Eye (tissue), 1 donor: ENCODE data around the gene PFKFB2.
A peak's percentile ranks its signal among the peaks of the same experiment; 100 is the strongest.

ENCODE experiments used
- DNase-seq: peaks from one replicate; pipeline ENCODE4 v3.0.0-alpha.2; 2015

The PFKFB2 gene

DNA sequence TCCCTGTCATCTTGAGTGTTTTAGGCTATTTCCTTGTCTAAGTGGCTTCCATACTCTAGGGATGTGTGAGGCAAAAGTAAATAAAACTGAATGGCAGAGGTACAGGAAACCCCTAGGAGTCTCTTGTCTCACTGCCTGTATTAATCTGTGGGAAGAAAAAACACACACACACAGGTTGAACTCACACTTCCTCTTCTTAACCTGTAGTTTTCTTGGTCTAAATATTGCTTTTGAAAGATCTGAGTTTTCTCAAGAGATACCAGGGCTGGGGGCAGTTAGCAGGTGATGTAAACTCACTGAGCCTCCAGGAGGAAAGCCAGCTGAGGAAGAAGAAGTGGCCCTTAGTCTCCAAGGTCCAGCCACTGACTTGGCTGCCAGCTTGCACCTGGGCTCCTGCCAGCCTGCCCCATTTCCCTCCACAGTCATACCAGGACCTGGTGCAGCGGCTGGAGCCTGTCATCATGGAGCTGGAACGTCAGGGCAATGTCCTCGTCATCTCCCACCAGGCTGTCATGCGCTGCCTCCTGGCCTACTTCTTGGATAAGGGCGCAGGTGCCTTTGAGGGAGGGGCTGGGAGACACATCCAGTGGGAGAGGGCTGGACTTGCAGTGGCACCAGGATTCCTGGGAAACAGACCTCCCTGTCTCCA is 16.9 kb downstream of the PFKFB2 start:
- no peak for DNase-seq

DNA sequence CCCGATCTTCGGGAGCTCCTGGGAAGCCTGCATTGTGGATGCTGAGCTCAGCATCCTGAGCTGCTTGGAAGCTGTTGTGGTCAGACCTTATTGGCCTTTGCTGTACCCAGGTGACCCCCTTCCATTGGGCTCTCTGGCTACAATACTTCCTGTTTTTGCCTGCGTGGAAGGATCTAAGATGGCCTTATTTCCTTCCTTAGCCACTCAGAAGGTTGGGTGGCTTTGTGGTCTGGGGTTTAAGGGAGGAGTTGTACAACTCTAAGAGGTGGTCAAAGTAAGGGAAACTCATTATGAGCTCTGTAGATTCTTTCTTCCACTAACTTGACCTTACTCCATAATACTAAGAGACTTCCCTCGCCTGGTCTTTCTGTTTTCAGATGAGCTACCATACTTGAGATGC is 17.7 kb downstream of the PFKFB2 start:
- no peak for DNase-seq

- DNase-seq: no peak
These were observed 18.4 kb downstream of the PFKFB2 start for GRCh38 chr1:207071426-207071825.

DNA sequence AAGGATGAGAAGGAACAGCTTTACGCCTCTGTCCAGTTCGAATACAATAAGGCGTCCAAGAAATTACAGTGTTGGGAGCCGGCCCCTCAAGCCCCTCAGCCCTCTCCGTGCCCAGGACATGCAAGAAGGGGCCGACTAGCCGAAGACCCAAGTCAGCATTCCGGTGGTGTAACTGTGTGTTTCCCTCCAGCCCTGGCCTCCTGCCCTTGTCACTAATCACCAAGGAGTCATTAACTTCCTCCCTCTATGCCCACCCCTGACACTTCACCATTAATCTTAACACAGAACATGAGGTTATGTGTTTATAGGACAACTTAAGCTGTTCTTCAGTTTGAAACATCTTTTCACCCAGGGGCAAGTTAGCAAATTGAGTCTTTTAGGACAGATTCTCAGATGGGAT is 19.2 kb downstream of the PFKFB2 start:
- DNase-seq: no peak

- DNase-seq: no peak
These were observed 21.1 kb downstream of the PFKFB2 start for GRCh38 chr1:207073906-207074820.

DNA sequence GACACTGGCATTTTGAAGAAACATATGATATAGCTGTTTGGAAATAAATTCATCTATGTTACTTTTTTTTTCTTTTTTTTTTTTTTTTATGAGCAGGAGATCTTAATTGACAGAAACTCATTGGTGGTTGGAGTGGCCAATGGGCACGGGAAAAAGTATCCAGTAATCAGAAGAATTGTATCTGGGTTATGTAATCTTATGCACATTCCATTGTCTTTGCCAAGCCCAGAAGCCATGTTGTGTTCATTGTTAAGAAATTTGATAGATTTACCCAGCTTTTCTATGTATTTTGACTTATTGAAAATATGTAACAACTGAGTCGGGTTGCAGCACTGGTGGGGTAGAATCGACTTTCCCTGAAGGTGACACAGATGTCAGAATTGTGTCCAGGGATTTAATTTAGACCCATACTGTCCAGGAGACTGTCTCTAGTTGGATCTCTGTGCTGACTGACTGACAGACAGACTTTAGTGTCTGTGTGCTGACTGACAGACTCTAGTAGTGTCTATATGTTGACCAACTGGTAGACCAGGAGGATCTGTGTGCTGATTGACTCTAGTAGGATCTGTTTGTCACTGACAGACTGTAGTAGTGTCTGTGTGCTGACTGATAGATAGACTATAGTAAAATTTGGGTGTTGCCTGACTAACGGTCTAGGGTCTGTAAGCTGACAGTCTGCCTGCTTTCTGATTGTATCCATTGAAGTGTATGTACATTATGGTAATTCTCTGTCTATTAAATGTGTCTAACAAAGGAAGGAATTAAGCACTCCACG is 23.3 kb downstream of the PFKFB2 start:
- no peak for DNase-seq

- DNase-seq: no peak
These were observed 23.9 kb downstream of the PFKFB2 start for GRCh38 chr1:207077012-207077411.

GRCh38 chr1:207077470-207078377 is 24.6 kb downstream of the PFKFB2 start:
- peak; percentile 90 for DNase-seq

DNA sequence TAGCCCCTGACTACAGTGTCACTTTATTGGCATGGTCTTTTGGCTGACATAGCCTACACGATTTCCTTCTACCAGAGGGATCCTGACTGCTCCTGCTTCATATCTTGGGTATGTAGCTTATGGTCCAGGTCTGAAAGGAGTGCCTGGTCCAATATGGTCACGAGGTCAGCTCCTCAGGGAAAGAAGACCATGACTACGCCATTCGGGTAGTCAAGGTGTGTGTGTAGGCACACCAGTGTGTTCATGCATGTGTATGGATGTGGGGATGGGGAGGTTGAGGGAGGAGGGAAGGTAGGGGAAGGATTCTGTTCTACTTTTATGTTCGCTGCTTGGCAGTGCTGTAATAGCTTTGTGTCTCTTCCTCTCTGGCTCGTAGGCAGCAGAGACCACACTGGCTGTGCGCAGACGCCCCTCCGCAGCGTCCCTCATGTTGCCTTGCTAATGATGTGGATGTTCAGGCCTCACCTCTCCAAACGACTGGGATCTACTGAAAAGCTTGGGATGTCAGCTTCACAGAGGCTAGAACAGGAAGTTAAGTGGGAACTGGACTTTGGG is 25.6 kb downstream of the PFKFB2 start:
- no peak for DNase-seq

GRCh38 chr1:207079706-207080241 is 26.7 kb downstream of the PFKFB2 start:
- no peak for DNase-seq

DNA sequence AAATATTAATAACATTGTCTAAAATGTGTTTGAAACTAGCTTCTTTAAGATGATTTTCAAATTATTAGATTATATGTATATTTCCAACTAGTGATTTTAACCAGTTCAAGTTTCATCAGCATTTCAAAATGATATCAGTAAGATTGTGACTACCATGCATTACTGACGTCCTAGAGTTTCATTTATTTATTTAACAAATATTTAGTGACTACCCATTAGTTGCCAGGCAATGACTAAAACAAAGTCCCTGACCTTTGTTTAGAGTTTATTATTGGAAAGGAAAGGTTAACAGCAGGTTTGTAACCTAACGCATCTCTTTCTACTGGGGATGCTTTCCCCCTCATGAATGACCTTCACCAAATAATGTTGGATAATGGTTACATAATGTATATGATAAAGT is 28.0 kb downstream of the PFKFB2 start:
- DNase-seq: no peak

- no peak for DNase-seq
These were observed 28.7 kb downstream of the PFKFB2 start for GRCh38 chr1:207081806-207082205.

DNA sequence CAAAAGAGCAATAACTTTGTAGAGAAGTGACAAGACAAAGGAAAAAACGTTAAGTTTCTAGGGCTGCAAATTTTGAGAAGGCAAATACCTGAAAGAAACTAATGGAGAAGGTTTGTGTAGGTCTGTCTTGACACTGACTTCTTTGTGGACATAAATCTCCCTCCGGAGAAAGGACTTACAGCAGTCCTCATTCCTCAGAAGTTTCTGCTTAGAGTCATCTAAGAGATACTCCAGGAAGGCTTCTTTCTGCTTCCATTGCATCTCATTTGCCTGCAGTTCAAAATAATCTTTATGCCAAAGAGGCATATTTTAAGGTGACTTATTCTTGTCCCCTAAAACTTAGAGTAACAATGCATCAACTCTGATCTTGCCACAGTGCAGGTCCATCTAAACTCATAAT is 31.2 kb downstream of the PFKFB2 start:
- DNase-seq: no peak

GRCh38 chr1:207084701-207085180 is 31.7 kb downstream of the PFKFB2 start:
- DNase-seq: peak; percentile 81

DNA sequence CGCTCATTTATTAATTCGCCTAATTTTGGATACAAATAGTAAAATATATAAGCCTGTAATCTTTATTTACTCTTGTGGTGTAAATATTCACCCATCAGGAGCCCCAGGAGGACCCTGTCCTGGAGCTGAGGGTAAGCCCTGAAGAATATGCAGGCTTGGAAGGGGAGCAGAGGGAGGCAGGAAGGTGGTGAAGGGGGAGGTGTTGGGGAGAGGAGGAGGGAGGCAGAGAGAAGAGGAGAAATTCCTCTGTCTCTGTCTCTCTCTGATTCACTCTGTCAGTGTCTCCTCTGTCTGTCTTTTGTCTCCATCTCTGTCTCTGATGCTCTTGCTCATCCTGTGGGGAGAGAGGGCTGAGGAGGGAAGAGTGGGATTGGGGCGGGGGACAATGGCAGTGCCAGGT is 32.8 kb downstream of the PFKFB2 start:
- no peak for DNase-seq

GRCh38 chr1:207088161-207088560 is 35.1 kb downstream of the PFKFB2 start:
- no peak for DNase-seq

- no peak for DNase-seq
These were observed 35.9 kb downstream of the PFKFB2 start, which contains the start of gene C4BPB for GRCh38 chr1:207088701-207089626. Gene C4BPB (plus strand): TSS chr1:207088860. CDS start chr1:207089532, 672 bp downstream.

GRCh38 chr1:207089627-207090355 is 36.7 kb downstream of the PFKFB2 start:
- DNase-seq: no peak

DNA sequence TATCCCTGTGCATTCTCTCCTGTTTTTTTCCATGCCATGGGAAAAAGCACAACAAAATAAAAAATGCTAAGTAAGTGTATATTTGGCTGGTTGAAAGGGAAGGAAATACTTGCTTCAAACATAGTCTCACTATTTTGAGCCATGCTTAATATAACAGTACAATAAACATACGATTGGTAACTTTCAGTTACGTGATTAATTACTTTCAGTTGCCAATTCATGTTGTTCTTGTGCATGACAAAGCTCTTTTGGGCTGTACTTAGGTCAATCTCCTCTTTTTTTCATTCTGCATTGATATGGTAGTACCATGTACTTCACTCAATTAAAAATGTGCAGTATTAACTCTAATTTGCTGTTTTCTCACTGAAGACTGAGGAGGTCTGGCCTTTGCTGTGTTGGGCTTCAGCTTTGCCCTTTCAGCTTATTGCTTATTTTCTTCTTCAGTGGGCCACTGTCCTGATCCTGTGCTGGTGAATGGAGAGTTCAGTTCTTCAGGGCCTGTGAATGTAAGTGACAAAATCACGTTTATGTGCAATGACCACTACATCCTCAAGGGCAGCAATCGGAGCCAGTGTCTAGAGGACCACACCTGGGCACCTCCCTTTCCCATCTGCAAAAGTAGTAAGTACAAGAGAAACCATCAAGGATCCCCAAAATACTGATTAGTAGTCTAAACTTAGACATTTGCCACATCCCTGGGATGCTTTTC is 38.3 kb downstream of the PFKFB2 start:
- no peak for DNase-seq
